ENCODE measurements around the gene THAP7. TPM values are rescaled to one million over a fixed set of nuclear protein-coding genes. Genes with fewer than 3 reads are reported as not detected.

Gene THAP7
- total RNA-seq, 1 experiment from 2014 or later, result 24.6 TPM

DNA sequence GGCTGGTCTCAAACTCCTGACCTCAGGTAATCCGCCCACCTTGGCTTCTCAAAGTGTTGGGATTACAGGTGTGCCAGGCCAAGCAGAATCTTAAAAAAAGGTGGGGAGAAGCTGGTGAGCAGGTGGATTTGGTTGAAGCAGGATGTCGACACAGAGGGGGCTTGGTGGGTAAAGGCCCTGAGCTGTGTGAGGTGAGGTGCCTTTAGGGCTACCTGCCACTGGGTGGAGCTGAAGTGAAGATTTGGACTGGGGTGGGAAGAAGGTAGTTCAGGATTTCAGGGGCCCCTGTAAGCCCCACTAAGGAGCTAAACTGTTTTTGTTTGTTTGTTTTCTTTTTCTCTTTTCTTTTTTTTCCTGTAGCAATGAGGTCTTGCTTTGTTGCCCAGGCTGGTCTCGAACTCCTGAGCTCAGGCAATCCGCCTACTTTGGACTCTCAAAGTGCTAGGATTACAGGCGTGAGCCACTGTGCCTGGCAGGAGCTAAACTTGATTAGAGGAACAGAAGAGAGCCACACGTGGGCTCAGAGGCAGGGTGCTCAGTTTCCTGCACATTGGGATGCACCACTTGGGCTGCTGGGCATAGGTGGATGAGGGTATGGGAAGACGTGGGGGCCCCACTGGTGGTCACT, 19.0 kb upstream of the THAP7 start:
- peak; percentile 74 for DNase-seq
- H2BK120ac ChIP-seq (ENCODE audit: low read depth, low read length, poor library complexity, severe bottlenecking), result no peak overlapping the region
- H4K91ac ChIP-seq (ENCODE audit: insufficient read length, low read depth, low read length), result no peak overlapping the region
- no peak overlapping the region for H3T11ph ChIP-seq (ENCODE audit: low read length)
- no peak overlapping the region for H3K14ac ChIP-seq (ENCODE audit: insufficient read depth, low read length)
- H3K27ac Mint-ChIP-seq, result peak overlapping the region in 1 of 3 experiments; percentile 62; a peak in 1 of 7 replicates
- no peaks in the 10 kb centered on the region for H3K27me3 ChIP-seq (ENCODE audit: insufficient read depth, low read length)
- no peaks in the 10 kb centered on the region for H3K79me1 ChIP-seq (ENCODE audit: insufficient read depth, low read depth, low read length, poor library complexity, severe bottlenecking)
- H3K36me3 Mint-ChIP-seq (ENCODE audit: insufficient read depth in 1 of 3, low read depth in 3 of 3), result no peaks in the 10 kb centered on the region
- no peak overlapping the region for H3K23ac ChIP-seq (ENCODE audit: insufficient read length, low read depth, low read length)
- no peak overlapping the region for H3K4ac ChIP-seq (ENCODE audit: low read depth, low read length)
- H3K79me2 ChIP-seq (ENCODE audit: insufficient read depth, low read length), result no peaks in the 10 kb centered on the region
- peaks cover 0 to 3% of the 10 kb centered on the region in 2 experiments; a peak in 1 of 4 replicates for H3K4me1 Mint-ChIP-seq
- H2AK5ac ChIP-seq (ENCODE audit: insufficient read length, low read length), result no peak overlapping the region
- H3K27ac ChIP-seq (ENCODE audit: insufficient read length, low read depth, low read length), result no peak overlapping the region
- H4K8ac ChIP-seq (replicated peaks; ENCODE audit: insufficient read length, low read depth, low read length), result no peak overlapping the region
- H2BK5ac ChIP-seq (ENCODE audit: insufficient read length, low read length), result no peak overlapping the region
- peaks cover 6 to 8% of the 10 kb centered on the region in 2 experiments; a peak in 4 of 5 replicates for H3K9me3 Mint-ChIP-seq
- H3K23me2 ChIP-seq (ENCODE audit: insufficient read length, low read depth, low read length, poor library complexity, severe bottlenecking), result no peaks in the 10 kb centered on the region
- H3K4me3 Mint-ChIP-seq, result peak overlapping the region in 1 of 2 experiments; percentile 37; a peak in 1 of 5 replicates
- no peaks in the 10 kb centered on the region for H4K20me1 ChIP-seq (ENCODE audit: control insufficient read depth, insufficient read depth, insufficient read length)
- H2BK20ac ChIP-seq (ENCODE audit: low read depth, low read length, poor library complexity, severe bottlenecking), result no peak overlapping the region
- H3K18ac ChIP-seq (ENCODE audit: insufficient read length, low read depth, low read length), result no peak overlapping the region
- H2BK15ac ChIP-seq (ENCODE audit: low read depth, low read length), result no peak overlapping the region
- no peak overlapping the region for H3K9ac ChIP-seq (ENCODE audit: extremely low read depth, insufficient read length, low read length)
- H3K9me3 ChIP-seq (ENCODE audit: control insufficient read depth, low read depth, low read length), result no peaks in the 10 kb centered on the region
- WGBS (ENCODE audit: extremely low coverage, insufficient read length, low lambda C conversion rate), result no CpG with 5 or more reads among the region's 7 CpGs
- no peaks in the 10 kb centered on the region for H3K4me1 ChIP-seq (ENCODE audit: insufficient read depth, low read length)
- TF ChIP-seq, protein P1, sequence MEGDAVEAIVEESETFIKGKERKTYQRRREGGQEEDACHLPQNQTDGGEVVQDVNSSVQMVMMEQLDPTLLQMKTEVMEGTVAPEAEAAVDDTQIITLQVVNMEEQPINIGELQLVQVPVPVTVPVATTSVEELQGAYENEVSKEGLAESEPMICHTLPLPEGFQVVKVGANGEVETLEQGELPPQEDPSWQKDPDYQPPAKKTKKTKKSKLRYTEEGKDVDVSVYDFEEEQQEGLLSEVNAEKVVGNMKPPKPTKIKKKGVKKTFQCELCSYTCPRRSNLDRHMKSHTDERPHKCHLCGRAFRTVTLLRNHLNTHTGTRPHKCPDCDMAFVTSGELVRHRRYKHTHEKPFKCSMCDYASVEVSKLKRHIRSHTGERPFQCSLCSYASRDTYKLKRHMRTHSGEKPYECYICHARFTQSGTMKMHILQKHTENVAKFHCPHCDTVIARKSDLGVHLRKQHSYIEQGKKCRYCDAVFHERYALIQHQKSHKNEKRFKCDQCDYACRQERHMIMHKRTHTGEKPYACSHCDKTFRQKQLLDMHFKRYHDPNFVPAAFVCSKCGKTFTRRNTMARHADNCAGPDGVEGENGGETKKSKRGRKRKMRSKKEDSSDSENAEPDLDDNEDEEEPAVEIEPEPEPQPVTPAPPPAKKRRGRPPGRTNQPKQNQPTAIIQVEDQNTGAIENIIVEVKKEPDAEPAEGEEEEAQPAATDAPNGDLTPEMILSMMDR (conservative IDR thresholded peaks at IDR 0.05), result peak; percentile 73
- no peak overlapping the region for H2BK12ac ChIP-seq (ENCODE audit: insufficient read length, low read depth, low read length)
- H3K27me3 Mint-ChIP-seq (ENCODE audit: low read depth), result peaks cover 27% of the 10 kb centered on the region
- H2AFZ ChIP-seq (ENCODE audit: low read length), result no peak overlapping the region
- H4K5ac ChIP-seq (ENCODE audit: insufficient read length, low read depth, low read length), result no peak overlapping the region
- H3K56ac ChIP-seq (ENCODE audit: insufficient read length, low read depth, low read length), result no peak overlapping the region
- H3K4me2 ChIP-seq (ENCODE audit: insufficient read depth, insufficient read length, low read length), result no peak overlapping the region

Data from H9 (cell line).